RCC 7860 (cell line): Measurements from ENCODE around the gene KRT82.
"Not testable (repeated sequence)": the region's sequence is repeated elsewhere in the genome, so short reads cannot be mapped to it uniquely, and the experiment has no call there.

Experiments
- DNase-seq: peaks from one replicate; pipeline ENCODE4 v3.0.0-alpha.2; 2015; ENCODE audit warnings: low spot score
- FAIRE-seq: peaks from 2 replicates; lab custom pipeline; 2012; peaks lifted over from hg19 to GRCh38; lab: Jason Lieb, UNC

Gene KRT82

GRCh38 chr12:52405922-52406385 is at the start of gene KRT82:
Gene KRT82 (minus strand): TSS chr12:52406335. CDS start chr12:52406277, 58 bp downstream.
- FAIRE-seq = no peak
- no peak for DNase-seq

GRCh38 chr12:52455821-52456220 is 49.7 kb upstream of the KRT82 start:
- no peak for DNase-seq

GRCh38 chr12:52454411-52455201 is 48.5 kb upstream of the KRT82 start:
- no peak for FAIRE-seq
- no peak for DNase-seq

More at GRCh38 chr12:52455821-52456220, 49.7 kb upstream of the KRT82 start:
- FAIRE-seq = no peak

GRCh38 chr12:52452101-52452500 is 46.0 kb upstream of the KRT82 start, which contains the start of gene KRT6B:
Gene KRT6B (minus strand): TSS chr12:52452146. CDS start chr12:52452078, 68 bp downstream.
- DNase-seq (no peak), FAIRE-seq (no peak)

- FAIRE-seq = no peak
- DNase-seq = no peak
Observed at GRCh38 chr12:52448228-52448627, 42.1 kb upstream of the KRT82 start.

- not testable (repeated sequence) for DNase-seq, FAIRE-seq
Observed at GRCh38 chr12:52447196-52447595, 41.1 kb upstream of the KRT82 start.

GRCh38 chr12:52446367-52447045 is 40.4 kb upstream of the KRT82 start:
- no peak for DNase-seq
- FAIRE-seq = no peak

- FAIRE-seq (no peak), DNase-seq (no peak)
Observed at GRCh38 chr12:52445876-52446275, 39.7 kb upstream of the KRT82 start.

GRCh38 chr12:52444647-52445595 is 38.8 kb upstream of the KRT82 start:
- DNase-seq (no peak), FAIRE-seq (no peak)

GRCh38 chr12:52443966-52444365 is 37.8 kb upstream of the KRT82 start:
- DNase-seq = no peak
- no peak for FAIRE-seq

GRCh38 chr12:52442600-52443061 is 36.5 kb upstream of the KRT82 start:
- DNase-seq (peak; percentile 99), FAIRE-seq (peak; percentile 94)

GRCh38 chr12:52441320-52441911 is 35.3 kb upstream of the KRT82 start:
- DNase-seq (no peak), FAIRE-seq (peak; percentile 73)

- FAIRE-seq (no peak), DNase-seq (peak; percentile 93)
Observed at GRCh38 chr12:52440821-52441319, 34.7 kb upstream of the KRT82 start.

GRCh38 chr12:52439845-52440244 is 33.7 kb upstream of the KRT82 start:
- FAIRE-seq (no peak), DNase-seq (peak; percentile 31)

GRCh38 chr12:52439420-52439819 is 33.3 kb upstream of the KRT82 start:
- DNase-seq (no peak), FAIRE-seq (no peak)

GRCh38 chr12:52438305-52439301 is 32.5 kb upstream of the KRT82 start:
- FAIRE-seq (no peak), DNase-seq (no peak)

GRCh38 chr12:52437508-52437907 is 31.4 kb upstream of the KRT82 start:
- FAIRE-seq = no peak
- no peak for DNase-seq

- FAIRE-seq = no peak
- DNase-seq = no peak
Observed at GRCh38 chr12:52436828-52437474, 30.8 kb upstream of the KRT82 start.
